Upper lobe of right lung (tissue), 1 donor: ENCODE data around the gene UAP1L1. TPM values are rescaled to one million over a fixed set of nuclear protein-coding genes. Genes with fewer than 3 reads are reported as not detected.
"Not testable (repeated sequence)": the region's sequence is repeated elsewhere in the genome, so short reads cannot be mapped to it uniquely, and the experiment has no call there.

Experiments used
- ATAC-seq: fragments of 200-7000 bp; cut with Tn5 transposase; one replicate; pipeline ENCODE4 v1.9.1; 2020; ENCODE audit warnings: mild to moderate bottlenecking, moderate library complexity
- DNase-seq: peaks from one replicate; pipeline ENCODE4 v3.0.0-alpha.2; 2020
- H3K27ac ChIP-seq: fragments of 200-600 bp; one replicate; pipeline ENCODE4 v1.8.0; 2022
- H3K27me3 ChIP-seq: fragments of 200-600 bp; one replicate; pipeline ENCODE4 v1.8.0; 2022; ENCODE audit warnings: mild to moderate bottlenecking
- H3K36me3 ChIP-seq: fragments of 200-600 bp; one replicate; pipeline ENCODE4 v1.8.0; 2022
- H3K4me1 ChIP-seq: fragments of 200-600 bp; one replicate; pipeline ENCODE4 v1.8.0; 2022
- H3K4me3 ChIP-seq: fragments of 200-600 bp; one replicate; pipeline ENCODE4 v1.8.0; 2022; ENCODE audit warnings: mild to moderate bottlenecking
- H3K9me3 ChIP-seq: fragments of 200-600 bp; one replicate; pipeline ENCODE4 v1.8.0; 2022
- intact Hi-C: fragments of 100-400 bp; cut with DNase I; formaldehyde crosslinking; loops from one replicate; pipeline ENCODE4 v1.11.0; 2022
- total RNA-seq: library from RNA; stranded (reverse); fragmentation: NEBNext Ultra II Directional; extraction: Animal tissue kit (Norgen Biotek cat#: 25700); gene quantifications from one replicate; pipeline ENCODE4 v1.2.1, GENCODE V29; 2021
- TF ChIP-seq, protein P1 (sequence below): fragments of 200-600 bp; IDR thresholded peaks from one replicate; pipeline ENCODE4 v1.8.0; 2022; ENCODE audit warnings: antibody characterized with exemption
- donor health status: DM: no; HTN: yes; CAD: no; lungs with severe emphysema.

Gene UAP1L1
- total RNA-seq, 1 donor from 2014 or later: 30.7 TPM

DNA sequence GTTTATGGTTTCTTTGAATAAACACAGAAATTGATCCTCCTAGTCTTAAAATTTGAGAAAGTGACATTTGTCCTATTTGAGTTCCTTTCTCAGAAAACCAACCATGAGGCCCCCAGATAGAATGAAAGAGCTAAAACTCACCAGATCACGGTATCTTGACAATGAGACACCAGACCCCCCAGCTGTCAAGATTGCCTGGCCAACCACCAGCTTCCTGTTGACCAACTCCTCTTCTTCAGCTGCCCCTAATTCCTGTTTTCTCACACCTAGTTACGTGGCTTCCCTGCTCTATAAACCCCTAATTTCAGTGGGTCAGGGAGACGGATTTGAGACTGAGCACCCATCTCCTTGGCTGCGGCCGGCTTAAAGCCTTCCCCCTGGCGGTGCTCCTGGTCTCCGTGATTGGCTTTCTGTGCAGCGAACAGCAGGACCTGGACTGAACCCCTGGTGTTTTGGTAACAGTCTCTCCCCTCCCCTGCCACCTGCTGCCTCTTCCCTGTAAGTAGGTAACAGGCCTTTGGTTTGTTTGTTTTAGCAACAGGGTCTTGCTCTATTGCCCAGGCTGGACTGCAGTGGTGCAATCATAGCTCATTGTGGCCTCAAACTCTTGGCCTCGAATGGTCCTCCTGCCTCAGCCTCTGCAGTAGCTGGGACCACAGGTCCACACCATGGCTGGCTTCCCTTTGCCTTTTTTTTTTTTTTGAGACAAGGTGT lies 18.6 kb upstream of the UAP1L1 start:
- H3K4me1 ChIP-seq: peaks cover 15% of the 10 kb centered on the region
- H3K4me3 ChIP-seq: no peak overlapping the region
- TF ChIP-seq, protein P1, sequence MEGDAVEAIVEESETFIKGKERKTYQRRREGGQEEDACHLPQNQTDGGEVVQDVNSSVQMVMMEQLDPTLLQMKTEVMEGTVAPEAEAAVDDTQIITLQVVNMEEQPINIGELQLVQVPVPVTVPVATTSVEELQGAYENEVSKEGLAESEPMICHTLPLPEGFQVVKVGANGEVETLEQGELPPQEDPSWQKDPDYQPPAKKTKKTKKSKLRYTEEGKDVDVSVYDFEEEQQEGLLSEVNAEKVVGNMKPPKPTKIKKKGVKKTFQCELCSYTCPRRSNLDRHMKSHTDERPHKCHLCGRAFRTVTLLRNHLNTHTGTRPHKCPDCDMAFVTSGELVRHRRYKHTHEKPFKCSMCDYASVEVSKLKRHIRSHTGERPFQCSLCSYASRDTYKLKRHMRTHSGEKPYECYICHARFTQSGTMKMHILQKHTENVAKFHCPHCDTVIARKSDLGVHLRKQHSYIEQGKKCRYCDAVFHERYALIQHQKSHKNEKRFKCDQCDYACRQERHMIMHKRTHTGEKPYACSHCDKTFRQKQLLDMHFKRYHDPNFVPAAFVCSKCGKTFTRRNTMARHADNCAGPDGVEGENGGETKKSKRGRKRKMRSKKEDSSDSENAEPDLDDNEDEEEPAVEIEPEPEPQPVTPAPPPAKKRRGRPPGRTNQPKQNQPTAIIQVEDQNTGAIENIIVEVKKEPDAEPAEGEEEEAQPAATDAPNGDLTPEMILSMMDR: no peak
- no peaks in the 10 kb centered on the region for H3K36me3 ChIP-seq
- no peaks in the 10 kb centered on the region for H3K9me3 ChIP-seq
- ATAC-seq (no peak), DNase-seq (no peak)
- intact Hi-C loops: no loop called here
- no peak overlapping the region for H3K27ac ChIP-seq
- peaks cover 4% of the 10 kb centered on the region for H3K27me3 ChIP-seq

DNA sequence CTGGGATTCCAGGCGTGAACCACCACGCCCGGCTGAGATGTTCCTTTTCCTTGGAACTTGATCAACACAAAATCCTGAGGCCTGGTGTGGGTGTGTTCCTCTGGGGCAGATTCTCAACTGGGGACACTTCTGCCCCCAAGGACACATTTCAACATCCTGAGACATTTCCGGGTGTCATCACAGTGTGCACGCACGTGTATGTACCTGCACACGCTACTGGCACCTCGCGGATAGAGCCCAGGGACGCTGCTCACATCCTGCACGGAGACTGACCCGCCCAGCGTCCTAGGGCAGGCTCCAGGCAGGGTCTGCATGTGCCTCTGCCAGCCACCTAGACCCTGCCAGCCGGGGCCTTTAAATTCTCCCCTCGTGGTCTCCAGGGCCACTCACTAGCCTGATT lies 14.9 kb upstream of the UAP1L1 start:
- intact Hi-C loops: no loop called here

DNA sequence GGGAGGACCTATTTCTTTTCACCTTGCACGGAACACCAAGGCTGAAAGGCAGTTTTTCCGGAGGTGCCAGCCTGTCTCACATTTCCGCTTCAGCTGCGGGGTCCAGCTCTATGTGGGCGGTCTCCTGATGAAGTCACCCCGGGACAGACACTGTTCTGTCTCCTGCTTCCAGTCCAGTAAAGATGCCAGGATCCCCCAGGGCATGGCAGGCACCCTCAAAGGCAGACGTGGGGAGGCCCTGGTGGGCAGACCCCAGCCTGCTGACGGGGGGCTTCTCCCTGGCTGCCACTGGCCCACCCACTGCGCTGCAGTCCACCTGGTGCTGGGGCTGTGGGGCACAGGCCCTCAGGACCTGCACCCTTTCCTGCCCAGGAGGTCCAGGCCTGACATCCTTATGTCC lies 14.5 kb upstream of the UAP1L1 start:
- H3K4me3 ChIP-seq, H3K27me3 ChIP-seq, DNase-seq, H3K36me3 ChIP-seq, H3K27ac ChIP-seq, H3K9me3 ChIP-seq, H3K4me1 ChIP-seq, ATAC-seq, intact Hi-C loops: not testable (repeated sequence)

More for the DNA sequence above, 14.9 kb upstream of the UAP1L1 start:
- Histone ChIP-seq H3K27ac (no peak overlapping the region), H3K4me3 (no peak overlapping the region), H3K36me3 (no peaks in the 10 kb centered on the region), H3K27me3 (no peaks in the 10 kb centered on the region), H3K9me3 (no peaks in the 10 kb centered on the region), H3K4me1 (no peaks in the 10 kb centered on the region)
- DNase-seq: no peak
- ATAC-seq: no peak
- TF ChIP-seq, protein P1: no peak

DNA sequence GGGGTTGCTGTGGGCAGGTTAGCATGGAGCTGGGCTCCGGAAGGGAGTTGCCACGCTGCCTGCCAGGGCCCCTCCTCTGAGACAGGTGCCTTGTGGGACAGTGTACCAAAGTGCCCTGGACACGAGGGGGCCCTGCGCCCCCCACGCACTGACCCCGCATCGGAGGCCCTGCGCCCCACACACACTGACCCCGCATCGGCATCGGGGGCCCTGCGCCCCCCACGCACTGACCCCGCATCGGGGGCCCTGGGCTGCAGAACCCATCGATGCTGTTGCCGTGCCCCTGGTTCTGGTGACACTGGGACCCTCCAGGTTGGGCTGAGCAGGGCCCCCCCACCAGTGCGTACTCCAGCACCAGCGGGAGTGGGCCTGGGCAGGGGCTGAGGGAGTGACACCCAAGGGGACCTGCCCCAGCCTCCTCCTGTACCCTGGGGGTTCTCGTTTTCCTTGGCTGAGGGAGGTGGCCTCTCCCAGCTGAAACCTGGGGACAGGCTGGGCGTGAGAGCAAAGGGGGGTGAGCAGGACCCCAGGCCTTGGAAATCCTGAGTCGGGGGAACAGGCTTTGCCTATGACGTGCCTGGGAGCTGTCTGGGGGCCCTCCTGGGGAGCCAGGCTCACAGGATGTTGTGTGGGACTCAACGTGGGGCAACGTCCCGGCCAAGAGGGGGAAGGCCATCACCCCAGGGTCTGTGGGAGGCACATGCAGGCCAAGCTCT lies 13.8 kb upstream of the UAP1L1 start:
- ATAC-seq: no peak
- intact Hi-C loops: no loop called here
- no peak overlapping the region for H3K27ac ChIP-seq

DNA sequence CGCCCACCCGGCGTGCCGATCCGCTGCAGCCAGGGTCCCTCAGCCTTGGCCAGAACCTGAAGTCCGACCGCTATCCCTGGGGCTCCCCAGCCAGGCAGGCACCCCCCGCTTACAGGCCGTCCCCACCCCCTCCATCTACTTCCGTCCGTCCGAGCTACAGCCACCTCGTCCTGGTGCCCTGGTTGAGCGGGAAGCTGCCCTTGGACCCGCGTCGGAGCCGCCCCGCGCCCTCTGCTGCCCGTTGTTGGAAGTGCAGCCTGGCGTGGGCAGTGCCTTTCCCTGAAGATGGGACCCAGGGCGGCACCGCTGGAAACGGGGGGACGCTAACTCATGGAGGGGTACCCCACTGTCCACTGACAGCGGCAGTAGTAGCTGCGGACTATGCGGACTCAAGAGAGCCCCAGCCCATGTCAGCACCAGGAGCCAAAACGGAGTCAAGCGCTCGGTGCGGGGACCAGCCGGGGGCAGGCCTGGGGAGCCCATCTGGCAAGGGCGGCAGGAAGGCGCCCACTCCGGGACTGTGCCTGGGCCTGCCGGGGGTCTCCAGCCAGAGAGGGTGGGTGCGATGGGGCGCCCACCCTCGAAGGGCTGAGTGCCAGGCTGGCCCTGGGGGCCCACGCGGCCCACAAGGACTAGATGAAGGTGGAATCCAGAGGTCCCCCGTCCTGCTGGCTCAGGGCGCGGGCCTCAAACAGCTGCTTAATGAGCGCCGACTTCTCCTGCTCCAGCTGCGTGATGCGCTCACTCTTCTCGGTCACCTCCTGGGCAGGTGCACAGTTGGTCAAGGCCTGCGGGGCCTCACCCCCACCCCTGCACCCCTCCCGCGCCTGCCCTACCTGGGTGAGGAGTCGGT lies 13.1 kb upstream of the UAP1L1 start:
- peaks cover 5% of the 10 kb centered on the region for H3K27me3 ChIP-seq
- ATAC-seq: peak; percentile 84
- no peak overlapping the region for H3K27ac ChIP-seq
- H3K4me1 ChIP-seq: no peaks in the 10 kb centered on the region
- TF ChIP-seq, protein P1: peak; percentile 97
- H3K4me3 ChIP-seq: no peak overlapping the region
- H3K36me3 ChIP-seq: no peaks in the 10 kb centered on the region
- H3K9me3 ChIP-seq: no peaks in the 10 kb centered on the region
- intact Hi-C loops: no loop called here
- DNase-seq: peak; percentile 87

More for the DNA sequence above, 13.8 kb upstream of the UAP1L1 start:
- H3K36me3 ChIP-seq: no peaks in the 10 kb centered on the region
- H3K4me3 ChIP-seq: no peak overlapping the region
- TF ChIP-seq, protein P1: no peak
- no peak for DNase-seq
- no peaks in the 10 kb centered on the region for H3K27me3 ChIP-seq
- H3K4me1 ChIP-seq: no peaks in the 10 kb centered on the region
- no peaks in the 10 kb centered on the region for H3K9me3 ChIP-seq

DNA sequence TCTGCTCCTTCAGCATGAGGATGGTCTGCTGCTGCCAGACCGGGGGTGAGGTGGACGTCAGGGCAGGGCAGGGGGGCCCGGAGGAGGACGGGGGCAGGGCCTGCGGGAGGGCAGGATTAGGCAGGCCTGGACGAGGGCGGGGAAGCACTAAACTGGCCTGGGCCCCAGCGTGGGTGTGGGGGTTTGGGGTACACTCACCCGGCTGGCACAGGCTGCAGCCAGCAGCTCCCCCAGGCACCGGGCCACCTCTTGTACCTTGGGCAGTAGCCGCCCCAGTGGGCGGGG lies 12.5 kb upstream of the UAP1L1 start:
- H3K4me3 ChIP-seq: no peak overlapping the region
- H3K4me1 ChIP-seq: no peaks in the 10 kb centered on the region
- H3K27ac ChIP-seq: no peak overlapping the region
- H3K36me3 ChIP-seq: no peaks in the 10 kb centered on the region
- ATAC-seq: no peak
- no peaks in the 10 kb centered on the region for H3K9me3 ChIP-seq
- intact Hi-C loops: no loop called here
- DNase-seq: no peak
- H3K27me3 ChIP-seq: peaks cover 9% of the 10 kb centered on the region
- TF ChIP-seq, protein P1: no peak
